ENCODE measurements around the gene PDE7B. TPM values are rescaled to one million over a fixed set of nuclear protein-coding genes. Genes with fewer than 3 reads are reported as not detected.

The PDE7B gene
- total and polyA plus RNA-seq, 4 donors: 0.75 to 5.2 (median 1.3) TPM

- TF ChIP-seq HNF4G (IDR thresholded peaks at IDR 0.05) (no peak), CTCF (IDR thresholded peaks at IDR 0.05; ENCODE audit: low read depth, low read length, missing input control) (no peak), TAF1 (conservative IDR thresholded peaks at IDR 0.05) (no peak), ATF3 (IDR thresholded peaks at IDR 0.05) (no peak), FOXA2 (IDR thresholded peaks at IDR 0.05) (no peak), JUND (IDR thresholded peaks at IDR 0.05) (no peak), FOXA1 (IDR thresholded peaks at IDR 0.05) (no peak), ZBTB33 (IDR thresholded peaks at IDR 0.05) (no peak), GABPA (IDR thresholded peaks at IDR 0.05 in 1 of 2, conservative IDR thresholded peaks at IDR 0.05 in 1 of 2) (no peak), HNF4A (conservative IDR thresholded peaks at IDR 0.05) (no peak), YY1 (IDR thresholded peaks at IDR 0.05) (no peak), RAD21 (IDR thresholded peaks at IDR 0.05) (no peak), EGR1 (IDR thresholded peaks at IDR 0.05; ENCODE audit: low read depth in 2 of 2) (no peak), SP1 (IDR thresholded peaks at IDR 0.05) (no peak), NR2F2 (IDR thresholded peaks at IDR 0.05) (no peak), RXRA (IDR thresholded peaks at IDR 0.05) (no peak)
- TF ChIP-seq, protein P1, sequence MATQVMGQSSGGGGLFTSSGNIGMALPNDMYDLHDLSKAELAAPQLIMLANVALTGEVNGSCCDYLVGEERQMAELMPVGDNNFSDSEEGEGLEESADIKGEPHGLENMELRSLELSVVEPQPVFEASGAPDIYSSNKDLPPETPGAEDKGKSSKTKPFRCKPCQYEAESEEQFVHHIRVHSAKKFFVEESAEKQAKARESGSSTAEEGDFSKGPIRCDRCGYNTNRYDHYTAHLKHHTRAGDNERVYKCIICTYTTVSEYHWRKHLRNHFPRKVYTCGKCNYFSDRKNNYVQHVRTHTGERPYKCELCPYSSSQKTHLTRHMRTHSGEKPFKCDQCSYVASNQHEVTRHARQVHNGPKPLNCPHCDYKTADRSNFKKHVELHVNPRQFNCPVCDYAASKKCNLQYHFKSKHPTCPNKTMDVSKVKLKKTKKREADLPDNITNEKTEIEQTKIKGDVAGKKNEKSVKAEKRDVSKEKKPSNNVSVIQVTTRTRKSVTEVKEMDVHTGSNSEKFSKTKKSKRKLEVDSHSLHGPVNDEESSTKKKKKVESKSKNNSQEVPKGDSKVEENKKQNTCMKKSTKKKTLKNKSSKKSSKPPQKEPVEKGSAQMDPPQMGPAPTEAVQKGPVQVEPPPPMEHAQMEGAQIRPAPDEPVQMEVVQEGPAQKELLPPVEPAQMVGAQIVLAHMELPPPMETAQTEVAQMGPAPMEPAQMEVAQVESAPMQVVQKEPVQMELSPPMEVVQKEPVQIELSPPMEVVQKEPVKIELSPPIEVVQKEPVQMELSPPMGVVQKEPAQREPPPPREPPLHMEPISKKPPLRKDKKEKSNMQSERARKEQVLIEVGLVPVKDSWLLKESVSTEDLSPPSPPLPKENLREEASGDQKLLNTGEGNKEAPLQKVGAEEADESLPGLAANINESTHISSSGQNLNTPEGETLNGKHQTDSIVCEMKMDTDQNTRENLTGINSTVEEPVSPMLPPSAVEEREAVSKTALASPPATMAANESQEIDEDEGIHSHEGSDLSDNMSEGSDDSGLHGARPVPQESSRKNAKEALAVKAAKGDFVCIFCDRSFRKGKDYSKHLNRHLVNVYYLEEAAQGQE (IDR thresholded peaks at IDR 0.05): no peak
- TF ChIP-seq, protein P2, sequence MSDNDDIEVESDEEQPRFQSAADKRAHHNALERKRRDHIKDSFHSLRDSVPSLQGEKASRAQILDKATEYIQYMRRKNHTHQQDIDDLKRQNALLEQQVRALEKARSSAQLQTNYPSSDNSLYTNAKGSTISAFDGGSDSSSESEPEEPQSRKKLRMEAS (IDR thresholded peaks at IDR 0.05): no peak
- Histone ChIP-seq H3K4me1 (ENCODE audit: control insufficient read depth in 4 of 4, insufficient read depth in 4 of 4, low read length in 3 of 4) (peaks cover 5 to 20% (median 11%) of the 10 kb centered on the region in 4 donors), H3K36me3 (ENCODE audit: control insufficient read depth in 4 of 4, insufficient read depth in 3 of 4, low read depth in 1 of 4, low read length in 3 of 4) (no peaks in the 10 kb centered on the region), H3K9ac (ENCODE audit: low read depth in 1 of 2, low read length in 2 of 2) (no peak overlapping the region), H3K4me3 (ENCODE audit: low read depth in 1 of 3, low read length in 3 of 3) (no peak overlapping the region), H3K9me3 (ENCODE audit: control insufficient read depth in 4 of 4, low read length in 3 of 4) (no peaks in the 10 kb centered on the region), H3K27me3 (ENCODE audit: control insufficient read depth in 4 of 4, insufficient read depth in 4 of 4, low read length in 3 of 4) (no peaks in the 10 kb centered on the region), H3K27ac (ENCODE audit: low read depth in 1 of 2, low read length in 2 of 2) (no peak overlapping the region)
- WGBS: 75% methylated on average over 2 of the region's 2 CpGs
- no peak for DNase-seq (ENCODE audit: low spot score)
These were observed 327.2 kb downstream of the PDE7B start for GRCh38 chr6:136178749-136179148.
